DND-41 (cell line): ENCODE measurements around the gene DNAAF9.

Source experiments
- ATAC-seq: fragments of 200-7000 bp; cut with Tn5 transposase; 3 replicates; pipeline ENCODE4 v1.9.1; 2021; ENCODE audit warnings: low read depth; ENCODE audit not compliant: insufficient read depth
- DNase-seq: peaks from one replicate; pipeline ENCODE4 v3.0.0-alpha.2; 2020
- H2AFZ ChIP-seq: 2 replicates; pipeline ENCODE4 v1.6.0; 2012; ENCODE audit warnings: low read depth, low read length
- H3K27ac ChIP-seq: 2 replicates; pipeline ENCODE4 v1.5.1; 2012; ENCODE audit warnings: low read length, inconsistent platforms
- H3K27me3 ChIP-seq: fragments of 200-600 bp; sonication (generic); 2 replicates; pipeline ENCODE4 v1.6.0; 2012; ENCODE audit warnings: low read length, mild to moderate bottlenecking, inconsistent platforms; ENCODE audit not compliant: insufficient read depth, poor library complexity
- H3K36me3 ChIP-seq: 2 replicates; pipeline ENCODE4 v1.5.1; 2012; ENCODE audit warnings: low read length, inconsistent platforms; ENCODE audit not compliant: insufficient read depth
- H3K4me1 ChIP-seq: 2 replicates; pipeline ENCODE4 v1.5.1; 2012; ENCODE audit warnings: mild to moderate bottlenecking, low read length; ENCODE audit not compliant: insufficient read depth
- H3K4me2 ChIP-seq: 2 replicates; pipeline ENCODE4 v1.6.0; 2012; ENCODE audit warnings: mild to moderate bottlenecking, moderate library complexity, low read length, inconsistent platforms; ENCODE audit not compliant: insufficient read depth
- H3K4me3 ChIP-seq, 2 experiments: fragments of 200-600 bp in 1 of 2; shearing (Covaris generic) in 1 of 2; 2 replicates each; pipeline ENCODE4 v1.5.1; 2012 to 2016; ENCODE audit warnings: inconsistent platforms in 2 of 2, low read length in 2 of 2, mild to moderate bottlenecking in 2 of 2, low read depth in 1 of 2, moderate library complexity in 1 of 2
- H3K79me2 ChIP-seq: 2 replicates; pipeline ENCODE4 v1.6.0; 2012; ENCODE audit warnings: low read length, inconsistent platforms; ENCODE audit not compliant: insufficient read depth
- H3K9ac ChIP-seq: 2 replicates; pipeline ENCODE4 v1.6.0; 2012; ENCODE audit warnings: low read depth, mild to moderate bottlenecking, inconsistent platforms, low read length, moderate library complexity
- H3K9me3 ChIP-seq: 2 replicates; pipeline ENCODE4 v1.5.1; 2012; ENCODE audit warnings: low read length, moderate library complexity, mild to moderate bottlenecking, inconsistent platforms; ENCODE audit not compliant: insufficient read depth, severe bottlenecking
- H4K20me1 ChIP-seq: 2 replicates; pipeline ENCODE4 v1.6.0; 2012; ENCODE audit warnings: low read length; ENCODE audit not compliant: insufficient read depth
- CTCF ChIP-seq: IDR thresholded peaks from 2 replicates; pipeline ENCODE4 v1.5.1; 2012; ENCODE audit warnings: borderline replicate concordance, low read length, moderate library complexity, mild to moderate bottlenecking; ENCODE audit not compliant: poor library complexity, severe bottlenecking; ENCODE audit errors: extremely low read depth
- EZH2 ChIP-seq: IDR thresholded peaks from 3 replicates; pipeline ENCODE4 v1.6.1; 2012; ENCODE audit warnings: borderline replicate concordance, low read depth, mild to moderate bottlenecking, moderate library complexity, low read length, inconsistent platforms; ENCODE audit not compliant: severe bottlenecking

Gene DNAAF9

GRCh38 chr20:3364323-3365013 lies 43.0 kb downstream of the DNAAF9 start:
- ATAC-seq = no peak
- H3K36me3 ChIP-seq = no peaks in the 10 kb centered on the region
- H3K27ac ChIP-seq = no peak overlapping the region
- DNase-seq = no peak
- H3K9ac ChIP-seq = no peak overlapping the region
- H3K4me1 ChIP-seq = no peaks in the 10 kb centered on the region
- H4K20me1 ChIP-seq = no peaks in the 10 kb centered on the region
- no peak overlapping the region for H3K4me3 ChIP-seq
- TF ChIP-seq EZH2 = no peak
- TF ChIP-seq CTCF = no peak
- no peaks in the 10 kb centered on the region for H3K79me2 ChIP-seq
- H3K27me3 ChIP-seq = peaks cover 18% of the 10 kb centered on the region
- H3K9me3 ChIP-seq = no peaks in the 10 kb centered on the region
- H3K4me2 ChIP-seq = no peak overlapping the region
- no peak overlapping the region for H2AFZ ChIP-seq

GRCh38 chr20:3360752-3361151 lies 46.7 kb downstream of the DNAAF9 start:
- Histone ChIP-seq H3K4me3 (no peak overlapping the region), H2AFZ (no peak overlapping the region), H3K9ac (no peak overlapping the region), H4K20me1 (no peaks in the 10 kb centered on the region), H3K27ac (no peak overlapping the region), H3K27me3 (peaks cover 27% of the 10 kb centered on the region), H3K4me2 (no peak overlapping the region), H3K4me1 (no peaks in the 10 kb centered on the region), H3K79me2 (no peaks in the 10 kb centered on the region), H3K9me3 (no peaks in the 10 kb centered on the region), H3K36me3 (no peaks in the 10 kb centered on the region)
- no peak for TF ChIP-seq EZH2
- TF ChIP-seq CTCF = no peak
- DNase-seq (no peak), ATAC-seq (no peak)

GRCh38 chr20:3358676-3359340 lies 48.7 kb downstream of the DNAAF9 start:
- Histone ChIP-seq H2AFZ (no peak overlapping the region), H3K4me2 (no peak overlapping the region), H3K79me2 (no peaks in the 10 kb centered on the region), H3K9ac (no peak overlapping the region), H3K4me3 (no peak overlapping the region), H3K9me3 (no peaks in the 10 kb centered on the region), H3K27ac (no peak overlapping the region), H3K36me3 (no peaks in the 10 kb centered on the region), H3K27me3 (peaks cover 30% of the 10 kb centered on the region), H3K4me1 (no peaks in the 10 kb centered on the region), H4K20me1 (no peaks in the 10 kb centered on the region)
- no peak for TF ChIP-seq EZH2
- no peak for TF ChIP-seq CTCF
- ATAC-seq (no peak), DNase-seq (no peak)
